Activated T-helper 1 cell treated with anti-CD3 and anti-CD28 coated beads, Interleukin-12 subunit alpha, Interleukin-12 subunit beta, Interleukin-2, Interleukin-4 antibody, amounts not matched to agents 30 ng/mL and 10 ng/mL and 1 ng/mL, durations not matched to agents 14 hours and 24 hours and 36 hours (primary cell): ENCODE results near the gene GPR137. TPM values are rescaled to one million over a fixed set of nuclear protein-coding genes. Genes with fewer than 3 reads are reported as not detected.

Experiments used
- DNase-seq: peaks from one replicate; pipeline ENCODE4 v3.0.0; 2021; ENCODE audit warnings: low spot score
- H3K27ac Mint-ChIP-seq: one replicate; pipeline ENCODE4 v1.8.0; 2021; ENCODE audit warnings: mild to moderate bottlenecking, mixed read lengths
- H3K27me3 Mint-ChIP-seq: one replicate; pipeline ENCODE4 v1.8.0; 2022; ENCODE audit warnings: mild to moderate bottlenecking, moderate library complexity, mixed read lengths; ENCODE audit not compliant: insufficient read depth
- H3K36me3 Mint-ChIP-seq: one replicate; pipeline ENCODE4 v1.8.0; 2021; ENCODE audit warnings: low read depth, mixed read lengths
- H3K4me1 Mint-ChIP-seq: one replicate; pipeline ENCODE4 v1.8.0; 2021; ENCODE audit warnings: low read depth, mixed read lengths
- H3K4me3 Mint-ChIP-seq: one replicate; pipeline ENCODE4 v1.8.0; 2021; ENCODE audit warnings: mild to moderate bottlenecking, moderate library complexity, mixed read lengths
- H3K9me3 Mint-ChIP-seq: one replicate; pipeline ENCODE4 v1.8.0; 2021; ENCODE audit warnings: mixed read lengths
- intact Hi-C: fragments of 100-400 bp; cut with micrococcal nuclease; formaldehyde crosslinking; loops from one replicate; pipeline ENCODE4 v1.15.1; 2024
- total RNA-seq: library from RNA; stranded (reverse); gene quantifications from 2 replicates; pipeline ENCODE4 v1.2.3, GENCODE V29; 2022

Gene GPR137
- total RNA-seq, 1 donor from 2014 or later = 35.3 TPM

DNA sequence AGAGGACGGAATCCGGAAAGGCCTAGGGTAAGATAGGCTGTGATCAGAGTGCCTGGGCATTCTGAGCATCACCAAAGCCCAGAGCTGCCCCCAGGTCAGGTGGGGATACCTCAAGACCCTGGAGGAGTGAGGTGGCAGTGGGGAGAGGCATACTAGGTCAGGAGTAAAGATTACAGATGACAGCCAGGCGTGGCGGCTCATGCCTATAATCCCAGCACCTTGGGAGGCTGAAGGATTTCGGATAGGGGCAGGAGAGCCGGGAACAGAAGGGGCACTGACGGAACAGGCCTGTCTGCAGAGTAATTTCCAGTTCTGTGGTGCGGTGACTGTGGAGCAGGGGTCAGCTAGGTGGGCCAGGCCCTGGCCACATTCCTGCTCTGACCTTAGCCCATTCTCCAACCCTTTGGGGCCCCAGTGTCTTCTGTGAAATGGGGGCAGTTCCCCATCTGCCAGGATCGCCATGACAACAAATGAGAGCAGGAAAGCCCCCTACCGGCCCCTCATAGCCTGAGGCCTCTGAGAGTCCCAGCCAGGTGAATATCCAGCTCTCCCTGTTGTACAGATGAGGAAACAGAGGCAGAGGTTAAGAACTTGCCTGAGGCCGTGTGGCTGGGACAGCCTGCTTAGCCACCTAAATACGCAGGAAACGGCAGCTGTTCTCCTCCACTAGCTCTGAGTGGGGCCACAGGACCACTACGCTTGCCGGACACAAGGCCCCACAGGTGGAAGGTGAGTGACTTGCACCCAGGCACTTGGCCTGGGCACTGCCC, 10.4 kb upstream of the GPR137 start:
- peaks cover 13% of the 10 kb centered on the region for H3K4me1 Mint-ChIP-seq
- no peaks in the 10 kb centered on the region for H3K9me3 Mint-ChIP-seq
- no peak overlapping the region for H3K27ac Mint-ChIP-seq
- H3K27me3 Mint-ChIP-seq = no peaks in the 10 kb centered on the region
- intact Hi-C loops = no loop called here
- no peak overlapping the region for H3K4me3 Mint-ChIP-seq
- no peak for DNase-seq
- H3K36me3 Mint-ChIP-seq = peaks cover 5% of the 10 kb centered on the region

DNA sequence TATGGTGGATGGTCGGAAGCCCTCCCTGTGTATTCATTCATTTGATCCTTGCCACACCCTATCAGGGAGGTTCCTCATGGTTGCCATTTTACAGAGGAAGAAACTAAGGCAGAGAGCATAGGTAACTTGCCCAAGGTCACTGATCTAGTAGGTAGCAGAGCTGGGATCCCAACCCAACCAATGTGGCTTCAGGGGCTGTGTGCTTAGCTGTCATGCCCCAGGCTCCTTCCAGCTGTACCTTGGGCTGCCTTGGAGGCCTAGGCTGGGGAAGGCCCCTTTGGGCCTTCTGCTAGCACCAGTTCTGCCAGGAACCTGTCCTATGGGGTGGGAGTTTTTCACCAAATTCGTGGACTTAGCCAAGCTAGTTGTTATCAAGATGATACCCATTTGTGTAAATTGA, 9.8 kb upstream of the GPR137 start:
- DNase-seq = no peak
- peaks cover 10% of the 10 kb centered on the region for H3K4me1 Mint-ChIP-seq
- intact Hi-C loops = no loop called here
- no peaks in the 10 kb centered on the region for H3K27me3 Mint-ChIP-seq
- H3K36me3 Mint-ChIP-seq = peaks cover 5% of the 10 kb centered on the region
- no peaks in the 10 kb centered on the region for H3K9me3 Mint-ChIP-seq
- H3K4me3 Mint-ChIP-seq = no peak overlapping the region
- no peak overlapping the region for H3K27ac Mint-ChIP-seq

DNA sequence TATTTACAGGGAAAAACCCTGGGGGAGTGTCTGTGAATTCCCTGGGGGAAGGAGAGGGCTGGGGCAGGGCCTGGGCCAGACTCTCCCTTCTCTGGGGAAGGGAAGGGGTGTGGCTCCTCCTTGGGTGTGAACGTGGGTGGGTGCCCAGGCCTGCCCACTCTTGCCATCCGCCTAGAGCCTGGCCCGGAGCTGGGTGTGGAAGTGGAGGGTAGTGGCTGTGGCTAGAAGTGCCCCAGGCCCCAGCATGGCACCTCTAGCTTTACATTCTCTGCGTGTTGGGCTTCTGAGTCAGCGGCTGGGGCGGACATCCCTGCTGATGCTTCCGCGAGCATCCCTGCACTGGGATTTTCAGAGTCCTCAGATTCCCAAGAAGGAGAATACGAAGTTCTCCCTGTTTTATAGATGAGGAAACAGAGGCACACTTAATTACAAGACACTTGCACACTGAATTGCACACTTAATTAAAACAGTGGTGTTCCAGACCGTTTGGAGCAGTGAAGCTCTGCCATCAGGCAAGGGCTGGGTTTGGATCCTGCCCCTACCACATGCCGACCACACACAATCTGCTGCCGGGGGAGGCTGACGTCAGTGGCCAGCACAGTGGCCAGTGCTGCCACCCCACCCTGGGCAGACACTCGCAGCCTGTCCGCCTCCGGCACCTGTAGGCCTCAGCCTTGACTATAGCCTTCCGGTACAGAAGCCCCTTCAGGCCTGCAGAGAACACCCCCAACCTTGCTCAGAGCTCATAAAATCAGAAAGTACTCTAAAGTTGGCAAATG, 8.8 kb upstream of the GPR137 start:
- H3K36me3 Mint-ChIP-seq = peaks cover 12% of the 10 kb centered on the region
- H3K27ac Mint-ChIP-seq = no peak overlapping the region
- peaks cover 17% of the 10 kb centered on the region for H3K4me1 Mint-ChIP-seq
- intact Hi-C loops = no loop called here
- no peak overlapping the region for H3K4me3 Mint-ChIP-seq
- H3K9me3 Mint-ChIP-seq = no peaks in the 10 kb centered on the region
- DNase-seq = no peak
- no peaks in the 10 kb centered on the region for H3K27me3 Mint-ChIP-seq

DNA sequence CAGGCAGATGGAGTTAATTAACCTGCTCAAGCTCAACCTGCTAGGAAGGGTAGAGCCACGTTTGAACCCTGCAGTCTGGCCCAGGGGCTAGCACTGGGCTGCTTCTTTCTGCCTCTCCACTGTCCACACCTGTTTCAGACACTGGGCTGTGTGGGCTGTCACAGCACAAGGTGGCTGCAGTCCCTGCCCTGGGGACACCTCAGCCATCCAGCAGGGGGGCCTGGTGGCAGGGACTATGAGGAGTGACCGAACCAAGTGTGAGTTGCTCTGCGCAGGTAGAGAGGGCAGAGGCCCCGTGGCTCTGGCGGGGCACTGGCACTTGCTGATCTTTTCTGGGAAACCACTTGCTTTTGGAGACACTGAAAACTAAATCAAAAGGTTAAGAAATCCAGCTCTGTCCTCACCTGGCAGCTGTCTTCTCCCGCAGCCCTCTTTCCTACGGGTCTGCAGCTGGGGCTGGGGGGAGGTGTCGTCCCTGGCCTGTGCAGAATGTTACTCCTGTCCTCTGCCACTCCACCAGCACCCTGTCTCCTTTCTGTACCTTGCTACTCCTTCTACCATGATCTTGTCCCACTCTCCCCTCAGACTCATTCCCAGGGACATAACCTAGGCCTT, 7.0 kb upstream of the GPR137 start:
- Mint-ChIP-seq H3K27ac (peak overlapping the region; percentile 43), H3K9me3 (no peaks in the 10 kb centered on the region), H3K4me3 (no peak overlapping the region), H3K4me1 (peaks cover 17% of the 10 kb centered on the region), H3K27me3 (no peaks in the 10 kb centered on the region), H3K36me3 (peaks cover 11% of the 10 kb centered on the region)
- no peak for DNase-seq
- intact Hi-C loops = no loop called here

DNA sequence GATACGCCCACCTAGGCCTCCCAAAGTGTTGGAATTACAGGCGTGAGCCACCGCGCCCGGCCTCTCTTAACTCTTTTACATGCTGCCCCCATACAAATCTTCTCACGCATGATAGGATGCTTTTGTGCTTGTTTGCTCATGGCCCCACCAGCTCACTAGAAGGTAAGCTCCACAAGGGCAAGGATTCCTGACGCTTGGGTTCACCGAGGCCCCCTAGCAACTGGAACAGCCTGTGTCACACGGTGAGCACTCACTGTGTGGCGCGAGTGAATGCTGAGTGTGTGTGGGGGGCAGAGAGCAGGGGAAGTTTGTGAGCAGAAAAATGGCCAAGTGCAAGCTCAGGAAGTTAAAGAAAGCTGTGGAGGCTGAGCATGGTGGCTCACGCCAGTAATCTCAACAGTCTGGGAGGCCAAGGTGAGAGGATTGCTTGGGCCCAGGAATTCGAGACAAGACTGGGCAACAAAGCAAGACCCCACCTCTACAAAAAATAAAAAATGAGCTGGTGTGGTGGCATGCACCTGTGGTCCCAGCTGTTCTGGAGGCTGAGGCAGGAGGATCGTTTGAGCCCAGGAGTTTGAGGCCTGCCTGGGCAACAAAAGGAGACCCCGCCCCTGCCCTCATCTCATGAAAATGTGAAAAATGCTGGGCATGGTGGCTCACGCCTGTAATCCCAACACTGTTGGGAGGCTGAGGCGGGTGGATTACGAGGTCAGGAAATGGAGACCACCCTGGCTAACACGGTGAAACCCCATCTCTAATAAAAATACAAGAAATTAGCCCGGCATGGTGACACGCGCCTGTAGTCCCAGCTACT, 3.5 kb upstream of the GPR137 start:
- Mint-ChIP-seq H3K4me3 (no peak overlapping the region), H3K4me1 (peaks cover 30% of the 10 kb centered on the region), H3K27me3 (no peaks in the 10 kb centered on the region), H3K36me3 (peaks cover 13% of the 10 kb centered on the region), H3K9me3 (no peaks in the 10 kb centered on the region), H3K27ac (no peak overlapping the region)
- intact Hi-C loops = loop anchor here (10.0 kb wide), 1 partner anchor 307 kb away; the partner anchor contains the start of gene COX8A
- DNase-seq = no peak

DNA sequence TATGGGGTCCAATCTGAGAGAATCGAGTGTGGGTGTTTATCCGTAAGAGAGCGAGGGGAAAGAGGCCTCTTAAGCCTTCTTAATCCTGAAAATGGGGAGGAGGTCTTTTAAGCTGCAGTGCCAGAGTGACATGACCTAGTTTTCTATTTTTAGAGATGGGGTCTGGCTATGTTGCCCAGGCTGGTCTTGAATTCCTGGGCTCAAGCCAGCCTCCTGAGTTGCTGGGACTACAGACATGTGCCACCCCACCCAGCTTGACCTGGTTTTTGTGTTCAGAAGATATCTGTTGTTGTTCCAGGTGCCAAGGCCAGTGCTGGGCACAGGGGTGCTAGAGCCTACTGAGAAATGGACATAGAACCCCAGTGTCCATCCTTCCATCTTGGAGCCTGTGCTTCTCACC, 2.6 kb upstream of the GPR137 start:
- peaks cover 30% of the 10 kb centered on the region for H3K4me1 Mint-ChIP-seq
- intact Hi-C loops = loop anchor here (10.0 kb wide), 1 partner anchor 308 kb away; the partner anchor contains the start of gene COX8A
- no peaks in the 10 kb centered on the region for H3K9me3 Mint-ChIP-seq
- H3K27me3 Mint-ChIP-seq = no peaks in the 10 kb centered on the region
- no peak overlapping the region for H3K27ac Mint-ChIP-seq
- peaks cover 13% of the 10 kb centered on the region for H3K36me3 Mint-ChIP-seq
- no peak for DNase-seq
- peak overlapping the region; percentile 84 for H3K4me3 Mint-ChIP-seq

DNA sequence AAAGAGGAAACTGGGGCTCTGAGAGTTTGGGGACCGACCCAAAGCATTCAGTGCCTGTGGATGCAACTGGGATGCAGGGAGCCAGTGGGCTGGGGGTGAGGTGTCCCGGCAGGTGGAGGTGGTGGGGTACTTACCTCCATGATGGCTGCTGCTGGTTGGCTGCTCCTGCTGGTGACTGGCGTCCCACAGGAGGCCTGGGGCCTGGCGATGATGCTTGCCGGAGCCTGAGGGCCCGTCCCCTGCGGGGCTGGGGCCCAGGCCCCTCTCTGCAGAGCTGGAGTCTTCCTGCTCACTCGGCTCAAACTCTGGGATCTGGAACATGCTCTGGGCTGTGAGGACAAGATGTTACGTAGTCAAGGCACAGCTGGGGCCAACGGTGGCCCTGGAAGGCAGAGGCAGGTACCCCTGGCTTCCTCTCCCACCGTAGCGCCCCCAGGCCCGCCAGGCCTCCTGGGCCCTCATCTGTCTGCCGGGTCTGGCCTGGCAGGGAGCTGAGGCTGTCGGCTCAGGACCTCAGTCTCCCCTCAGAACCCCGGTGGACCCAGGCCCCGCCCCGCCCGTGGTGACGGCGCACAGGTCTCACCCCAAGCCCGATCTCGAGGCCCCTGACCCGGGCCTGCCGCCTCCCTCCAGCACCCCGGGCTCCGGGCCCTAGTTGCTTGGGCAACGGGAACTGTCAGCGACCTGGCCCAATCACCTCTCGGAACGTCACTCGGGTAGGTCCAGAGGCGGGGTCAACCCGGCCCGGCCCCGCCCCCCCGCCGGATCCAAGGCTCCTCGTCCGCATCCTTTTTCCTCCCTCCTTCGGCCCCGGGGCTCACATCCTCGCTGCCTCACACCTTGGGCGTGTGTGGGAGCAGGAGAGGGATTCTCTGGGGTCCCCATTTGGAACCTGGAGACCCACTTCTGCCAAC, 1.3 kb upstream of the GPR137 start, which contains the start of gene BAD:
TSS of gene BAD (minus strand) at position 618 of the 914 bp plus-strand sequence. CDS start at position 321, 297 bp downstream.
- H3K9me3 Mint-ChIP-seq = no peaks in the 10 kb centered on the region
- DNase-seq = peak; percentile 91
- peaks cover 13% of the 10 kb centered on the region for H3K36me3 Mint-ChIP-seq
- intact Hi-C loops = loop anchor here (1.0 to 10.0 kb wide), 5 partner anchors 43 to 310 kb away; partner anchors contain the start of genes CCDC88B, COX8A, DNAJC4 and FKBP2
- peaks cover 1% of the 10 kb centered on the region for H3K27me3 Mint-ChIP-seq
- H3K4me3 Mint-ChIP-seq = peak within 1 kb of the TSS; percentile 87
- peak within 1 kb of the TSS; percentile 95 for H3K27ac Mint-ChIP-seq
- H3K4me1 Mint-ChIP-seq = peaks cover 30% of the 10 kb centered on the region

DNA sequence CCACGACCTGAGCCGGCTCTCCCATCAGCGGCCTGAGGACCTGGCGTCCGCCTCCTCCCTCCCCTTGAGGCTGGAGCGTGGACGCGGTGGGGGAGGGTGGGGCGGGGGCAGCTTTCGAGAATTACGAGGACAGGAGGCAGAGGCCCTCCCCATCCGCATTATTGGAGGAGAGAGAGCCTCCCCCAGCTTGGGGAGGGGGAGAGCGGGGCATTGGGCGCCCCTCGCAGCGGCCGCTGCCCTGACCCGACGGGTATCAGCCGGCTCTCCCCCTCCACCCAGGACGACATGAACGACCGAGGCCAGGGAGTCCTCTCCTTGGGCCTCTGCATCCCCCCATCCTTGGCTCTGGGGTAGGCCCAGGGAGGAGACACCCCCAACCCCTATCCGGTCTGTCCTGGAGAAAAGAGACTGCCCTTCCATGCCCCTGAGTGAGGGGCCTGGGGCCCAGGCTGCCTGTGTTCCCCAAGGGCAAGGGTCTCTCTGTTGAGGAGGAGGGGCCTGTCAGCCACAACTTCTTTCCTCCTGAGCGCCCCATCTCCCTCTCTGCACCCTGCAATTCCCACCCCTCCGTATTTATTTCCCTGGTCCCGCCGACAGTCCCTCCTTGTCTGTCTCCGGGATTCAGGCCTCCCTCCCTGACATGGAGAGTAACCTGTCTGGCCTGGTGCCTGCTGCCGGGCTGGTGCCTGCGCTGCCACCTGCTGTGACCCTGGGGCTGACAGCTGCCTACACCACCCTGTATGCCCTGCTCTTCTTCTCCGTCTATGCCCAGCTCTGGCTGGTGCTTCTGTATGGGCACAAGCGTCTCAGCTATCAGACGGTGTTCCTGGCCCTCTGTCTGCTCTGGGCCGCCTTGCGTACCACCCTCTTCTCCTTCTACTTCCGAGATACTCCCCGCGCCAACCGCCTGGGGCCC, 495 bp downstream of the GPR137 start:
- DNase-seq = no peak
- peak overlapping the region; percentile 80 for H3K27ac Mint-ChIP-seq
- H3K36me3 Mint-ChIP-seq = peaks cover 13% of the 10 kb centered on the region
- no peaks in the 10 kb centered on the region for H3K9me3 Mint-ChIP-seq
- peaks cover 14% of the 10 kb centered on the region for H3K27me3 Mint-ChIP-seq
- peaks cover 33% of the 10 kb centered on the region for H3K4me1 Mint-ChIP-seq
- intact Hi-C loops = loop anchor here (1.0 to 10.0 kb wide), 6 partner anchors 16 to 311 kb away; partner anchors contain the start of genes CCDC88B, COX8A, ESRRA and PRDX5
- peak overlapping the region; percentile 86 for H3K4me3 Mint-ChIP-seq

DNA sequence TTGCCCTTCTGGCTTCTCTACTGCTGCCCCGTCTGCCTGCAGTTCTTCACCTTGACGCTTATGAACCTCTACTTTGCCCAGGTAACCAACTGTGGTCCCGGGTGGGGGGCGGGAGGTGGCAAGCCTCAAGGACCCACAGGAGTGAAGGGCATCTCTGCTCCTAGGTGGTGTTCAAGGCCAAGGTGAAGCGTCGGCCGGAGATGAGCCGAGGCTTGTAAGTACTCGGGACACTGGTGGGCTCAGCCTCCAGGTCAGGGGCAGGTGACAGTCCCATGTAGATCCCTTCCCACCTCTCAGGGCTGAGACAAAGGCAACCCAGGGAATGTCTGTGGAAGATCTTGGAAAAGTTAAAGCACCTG, 1.1 kb downstream of the GPR137 start:
- peak overlapping the region; percentile 80 for H3K27ac Mint-ChIP-seq
- intact Hi-C loops = loop anchor here (10.0 kb wide), 1 partner anchor 312 kb away; the partner anchor contains the start of gene COX8A
- no peaks in the 10 kb centered on the region for H3K9me3 Mint-ChIP-seq
- H3K27me3 Mint-ChIP-seq = peaks cover 16% of the 10 kb centered on the region
- H3K4me1 Mint-ChIP-seq = peaks cover 27% of the 10 kb centered on the region
- peaks cover 8% of the 10 kb centered on the region for H3K36me3 Mint-ChIP-seq
- peak overlapping the region; percentile 86 for H3K4me3 Mint-ChIP-seq
- no peak for DNase-seq

DNA sequence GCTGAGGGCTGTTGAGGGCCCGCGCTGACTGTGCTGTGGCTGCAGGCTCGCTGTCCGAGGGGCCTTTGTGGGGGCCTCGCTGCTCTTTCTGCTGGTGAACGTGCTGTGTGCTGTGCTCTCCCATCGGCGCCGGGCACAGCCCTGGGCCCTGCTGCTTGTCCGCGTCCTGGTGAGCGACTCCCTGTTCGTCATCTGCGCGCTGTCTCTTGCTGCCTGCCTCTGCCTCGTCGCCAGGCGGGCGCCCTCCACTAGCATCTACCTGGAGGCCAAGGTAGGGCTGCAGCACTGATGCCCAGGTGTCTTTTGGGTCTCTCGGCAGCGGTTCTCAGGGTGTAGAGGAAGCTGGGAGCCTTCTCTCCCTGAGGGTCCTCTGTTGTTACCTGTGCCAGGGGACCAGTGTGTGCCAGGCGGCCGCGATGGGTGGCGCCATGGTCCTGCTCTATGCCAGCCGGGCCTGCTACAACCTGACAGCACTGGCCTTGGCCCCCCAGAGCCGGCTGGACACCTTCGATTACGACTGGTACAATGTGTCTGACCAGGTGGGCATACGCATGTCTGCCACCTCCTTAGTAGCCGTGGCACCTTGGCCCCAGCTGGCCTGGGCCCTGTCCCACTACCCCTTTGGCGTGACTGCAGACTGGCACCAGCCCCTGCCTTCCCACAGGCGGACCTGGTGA, 2.2 kb downstream of the GPR137 start:
- intact Hi-C loops = loop anchor here (10.0 kb wide), 1 partner anchor 313 kb away; the partner anchor contains the start of gene COX8A
- peaks cover 19% of the 10 kb centered on the region for H3K27me3 Mint-ChIP-seq
- H3K4me3 Mint-ChIP-seq = peak overlapping the region; percentile 58
- no peak overlapping the region for H3K27ac Mint-ChIP-seq
- H3K4me1 Mint-ChIP-seq = peaks cover 24% of the 10 kb centered on the region
- H3K36me3 Mint-ChIP-seq = peaks cover 5% of the 10 kb centered on the region
- H3K9me3 Mint-ChIP-seq = no peaks in the 10 kb centered on the region
- DNase-seq = no peak
